ENCODE data around the gene CDKAL1. TPM values are rescaled to one million over a fixed set of nuclear protein-coding genes. Genes with fewer than 3 reads are reported as not detected.
"Not testable (repeated sequence)": the region's sequence is repeated elsewhere in the genome, so short reads cannot be mapped to it uniquely, and the experiment has no call there.

CDKAL1 gene
- total and polyA plus RNA-seq, 2 experiments from 2014 or later: 12.2 to 13.7 TPM

DNA sequence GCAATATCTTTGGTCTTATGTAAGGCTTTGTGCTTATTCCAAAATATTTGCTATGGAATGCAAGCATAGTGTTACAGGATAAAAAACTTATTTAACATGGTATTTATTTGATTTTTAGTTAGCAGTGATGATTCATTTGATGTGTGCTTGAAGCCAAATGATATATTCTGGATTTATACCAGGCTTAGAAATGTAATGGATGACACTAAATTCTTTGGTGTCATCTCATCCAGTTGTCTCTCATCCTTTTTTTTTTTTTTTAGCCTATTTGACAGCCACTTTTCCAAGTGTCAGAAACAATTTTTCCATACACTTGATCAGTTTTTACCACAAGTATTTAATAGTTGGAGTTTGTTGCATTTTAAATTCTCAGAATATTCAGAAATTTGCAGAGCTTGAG lies 515.3 kb downstream of the CDKAL1 start:
- peak in 1 of 2 donors; percentile 18 for DNase-seq (ENCODE audit: low read depth in 1 of 2, low spot score in 1 of 2)
- TF ChIP-seq, protein P1, sequence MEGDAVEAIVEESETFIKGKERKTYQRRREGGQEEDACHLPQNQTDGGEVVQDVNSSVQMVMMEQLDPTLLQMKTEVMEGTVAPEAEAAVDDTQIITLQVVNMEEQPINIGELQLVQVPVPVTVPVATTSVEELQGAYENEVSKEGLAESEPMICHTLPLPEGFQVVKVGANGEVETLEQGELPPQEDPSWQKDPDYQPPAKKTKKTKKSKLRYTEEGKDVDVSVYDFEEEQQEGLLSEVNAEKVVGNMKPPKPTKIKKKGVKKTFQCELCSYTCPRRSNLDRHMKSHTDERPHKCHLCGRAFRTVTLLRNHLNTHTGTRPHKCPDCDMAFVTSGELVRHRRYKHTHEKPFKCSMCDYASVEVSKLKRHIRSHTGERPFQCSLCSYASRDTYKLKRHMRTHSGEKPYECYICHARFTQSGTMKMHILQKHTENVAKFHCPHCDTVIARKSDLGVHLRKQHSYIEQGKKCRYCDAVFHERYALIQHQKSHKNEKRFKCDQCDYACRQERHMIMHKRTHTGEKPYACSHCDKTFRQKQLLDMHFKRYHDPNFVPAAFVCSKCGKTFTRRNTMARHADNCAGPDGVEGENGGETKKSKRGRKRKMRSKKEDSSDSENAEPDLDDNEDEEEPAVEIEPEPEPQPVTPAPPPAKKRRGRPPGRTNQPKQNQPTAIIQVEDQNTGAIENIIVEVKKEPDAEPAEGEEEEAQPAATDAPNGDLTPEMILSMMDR (IDR thresholded peaks at IDR 0.05; ENCODE audit: low read depth, low read length): no peak
- no peaks in the 10 kb centered on the region for H3K27me3 ChIP-seq

DNA sequence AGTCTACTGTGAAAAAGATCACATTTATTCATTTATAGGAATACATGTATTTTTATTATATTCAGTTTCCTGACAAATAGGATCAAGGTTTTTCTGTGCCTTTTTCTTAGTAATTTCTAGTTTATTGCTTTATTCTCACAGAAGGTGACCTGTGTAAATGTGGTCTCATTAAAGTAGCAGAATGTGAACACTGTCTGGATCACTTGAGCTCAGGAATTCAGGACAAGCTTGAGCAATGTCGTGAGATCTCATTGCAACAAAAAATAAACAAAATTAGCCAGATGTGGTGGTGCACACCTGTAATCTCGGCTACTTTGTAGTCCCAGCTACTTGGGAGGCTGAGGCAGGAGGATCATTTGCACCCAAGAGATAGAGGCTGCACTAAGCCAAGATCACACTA lies 516.7 kb downstream of the CDKAL1 start:
- H3K4me3 ChIP-seq: no peak overlapping the region
- no peak for DNase-seq (ENCODE audit: low read depth in 1 of 2, low spot score in 1 of 2)
- no peaks in the 10 kb centered on the region for H3K36me3 ChIP-seq
- peaks cover 8% of the 10 kb centered on the region for H3K4me1 ChIP-seq (ENCODE audit: low read depth)
- H3K27me3 ChIP-seq: no peaks in the 10 kb centered on the region
- TF ChIP-seq, protein P1 (IDR thresholded peaks at IDR 0.05; ENCODE audit: low read depth, low read length): no peak
- H3K27ac ChIP-seq: no peak overlapping the region
- H3K9me3 ChIP-seq (ENCODE audit: low read depth): no peaks in the 10 kb centered on the region

More for the DNA sequence above, 515.3 kb downstream of the CDKAL1 start:
- no peak overlapping the region for H3K4me3 ChIP-seq
- H3K4me1 ChIP-seq (ENCODE audit: low read depth): peaks cover 8% of the 10 kb centered on the region
- no peak overlapping the region for H3K27ac ChIP-seq
- H3K36me3 ChIP-seq: no peaks in the 10 kb centered on the region
- no peaks in the 10 kb centered on the region for H3K9me3 ChIP-seq (ENCODE audit: low read depth)

DNA sequence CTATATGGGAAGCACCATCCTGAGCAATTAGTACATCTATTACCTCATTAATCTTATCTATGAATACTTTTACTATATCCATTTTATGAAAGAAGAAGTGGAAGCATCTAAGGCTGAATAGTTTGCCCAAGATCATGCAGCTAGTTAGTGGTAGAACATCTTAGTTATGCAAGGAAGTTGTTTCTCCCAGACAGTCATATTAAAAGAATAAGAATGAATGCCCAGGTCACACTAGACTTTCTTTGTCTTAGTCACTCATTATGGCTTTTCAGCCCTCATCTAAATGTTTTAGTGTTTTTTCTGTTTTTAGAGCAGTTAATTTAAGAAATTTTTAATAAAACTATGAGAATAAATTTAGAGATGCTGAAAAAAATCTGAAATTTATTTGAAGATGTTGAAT lies 517.5 kb downstream of the CDKAL1 start:
- Histone ChIP-seq H3K27me3 (no peaks in the 10 kb centered on the region), H3K9me3 (ENCODE audit: low read depth) (no peaks in the 10 kb centered on the region), H3K4me3 (no peak overlapping the region), H3K4me1 (ENCODE audit: low read depth) (peaks cover 2% of the 10 kb centered on the region), H3K36me3 (no peaks in the 10 kb centered on the region), H3K27ac (no peak overlapping the region)
- no peak for DNase-seq (ENCODE audit: low read depth in 1 of 2, low spot score in 1 of 2)
- TF ChIP-seq, protein P1 (IDR thresholded peaks at IDR 0.05; ENCODE audit: low read depth, low read length): no peak

DNA sequence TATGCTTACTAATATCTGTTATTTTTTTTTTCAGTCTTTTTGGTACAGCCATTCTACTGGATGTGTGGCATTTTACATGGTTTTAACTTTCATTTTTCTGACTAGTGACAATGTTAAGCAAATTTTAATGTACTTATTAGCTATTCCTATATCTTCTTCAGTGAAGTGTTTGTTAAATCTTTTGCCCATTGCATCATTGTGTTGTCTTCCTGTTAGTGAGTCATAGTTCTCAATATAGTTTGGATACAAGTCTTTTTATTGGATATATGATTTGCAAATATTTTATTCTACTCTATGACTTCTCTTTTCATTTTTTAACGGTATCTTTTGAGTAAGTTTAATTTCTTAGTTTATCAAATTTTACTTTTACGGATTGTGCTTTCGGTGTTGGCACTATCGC lies 519.4 kb downstream of the CDKAL1 start:
- peak in 1 of 2 donors; percentile 30 for DNase-seq (ENCODE audit: low read depth in 1 of 2, low spot score in 1 of 2)
- Histone ChIP-seq H3K4me3 (no peak overlapping the region), H3K27ac (no peak overlapping the region), H3K27me3 (no peaks in the 10 kb centered on the region), H3K4me1 (ENCODE audit: low read depth) (no peaks in the 10 kb centered on the region), H3K9me3 (ENCODE audit: low read depth) (no peaks in the 10 kb centered on the region), H3K36me3 (no peaks in the 10 kb centered on the region)
- TF ChIP-seq, protein P1 (IDR thresholded peaks at IDR 0.05; ENCODE audit: low read depth, low read length): no peak

DNA sequence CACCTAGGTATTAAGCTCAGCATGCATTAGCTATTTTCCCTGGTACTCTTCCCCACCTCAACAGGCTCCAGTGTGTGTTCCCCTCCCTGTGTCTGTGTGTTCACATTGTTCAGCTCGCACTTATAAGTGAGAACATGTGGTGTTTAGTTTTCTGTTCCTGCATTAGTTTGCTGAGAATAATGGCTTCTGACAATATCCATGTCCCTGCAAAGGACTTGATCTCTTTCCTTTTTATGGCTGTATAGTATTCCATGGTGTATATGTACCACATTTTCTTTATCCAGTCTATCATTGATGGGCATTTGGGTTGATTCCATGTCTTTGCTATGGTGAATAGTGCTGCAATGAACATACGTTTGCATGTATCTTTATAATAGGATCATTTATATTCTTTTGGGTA lies 521.2 kb downstream of the CDKAL1 start:
- H3K4me1 ChIP-seq (ENCODE audit: low read depth); DNase-seq (ENCODE audit: low read depth in 1 of 2, low spot score in 1 of 2); H3K27ac ChIP-seq; H3K9me3 ChIP-seq (ENCODE audit: low read depth); H3K4me3 ChIP-seq; H3K36me3 ChIP-seq; H3K27me3 ChIP-seq: not testable (repeated sequence)

DNA sequence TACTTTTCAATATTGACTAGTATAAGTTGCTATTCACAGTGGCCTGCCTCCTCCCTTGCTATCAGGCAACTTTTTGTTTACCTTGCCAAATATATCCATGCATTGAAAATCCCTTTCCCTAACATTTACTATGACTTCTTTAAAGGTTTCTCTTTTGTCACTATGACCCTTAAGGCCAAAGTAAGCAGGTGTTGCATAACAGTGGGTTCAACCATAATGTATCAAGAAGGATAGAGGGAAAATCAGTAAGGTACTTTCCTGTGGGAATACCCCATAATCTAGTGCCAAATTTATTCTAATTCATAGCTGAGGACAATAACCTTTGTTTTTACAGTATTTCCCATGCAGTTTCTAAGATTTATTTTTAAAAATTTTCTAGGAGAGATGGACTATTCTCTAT lies 527.6 kb downstream of the CDKAL1 start:
- TF ChIP-seq, protein P1 (IDR thresholded peaks at IDR 0.05; ENCODE audit: low read depth, low read length): no peak
- no peaks in the 10 kb centered on the region for H3K36me3 ChIP-seq
- H3K4me3 ChIP-seq: no peak overlapping the region
- peaks cover 4% of the 10 kb centered on the region for H3K9me3 ChIP-seq (ENCODE audit: low read depth)
- no peak overlapping the region for H3K27ac ChIP-seq
- no peak for DNase-seq (ENCODE audit: low read depth in 1 of 2, low spot score in 1 of 2)
- H3K4me1 ChIP-seq (ENCODE audit: low read depth): no peaks in the 10 kb centered on the region
- H3K27me3 ChIP-seq: no peaks in the 10 kb centered on the region

All from cardiac muscle cell (in vitro differentiated cells and primary cell).